Jurkat, Clone E6-1 (cell line): ENCODE measurements around the gene PFKFB3.
"Not testable (repeated sequence)": the region's sequence is repeated elsewhere in the genome, so short reads cannot be mapped to it uniquely, and the experiment has no call there.

ENCODE experiments used
- DNase-seq: peaks from one replicate; pipeline ENCODE4 v3.0.0-alpha.2; 2011; ENCODE audit warnings: low read depth, low spot score
- H3K4me3 ChIP-seq: 2 replicates; pipeline ENCODE4 v1.5.1; 2011; ENCODE audit warnings: mild to moderate bottlenecking, low read length, control low read depth, moderate library complexity

Gene PFKFB3

DNA sequence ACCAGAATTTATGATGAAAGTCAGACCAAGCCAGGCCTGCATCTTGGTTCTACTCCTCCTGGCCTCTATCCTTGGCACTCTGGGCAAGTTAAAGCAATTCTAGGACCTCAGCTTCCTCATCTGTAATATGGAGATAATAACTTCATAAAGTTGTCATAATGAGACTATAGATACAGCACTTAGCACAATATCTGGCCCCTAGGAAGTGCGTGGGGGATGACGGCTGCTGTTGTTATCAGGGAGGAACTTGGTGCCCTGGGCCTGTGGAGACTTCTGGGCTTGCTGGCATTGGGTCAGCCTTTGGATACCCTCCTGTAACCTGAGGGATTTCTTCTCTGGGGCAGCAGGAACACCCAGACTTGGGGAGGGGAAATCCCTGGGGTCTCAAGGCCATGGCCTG is 27.6 kb downstream of the PFKFB3 start:
- no peak for DNase-seq
- no peak overlapping the region for H3K4me3 ChIP-seq

DNA sequence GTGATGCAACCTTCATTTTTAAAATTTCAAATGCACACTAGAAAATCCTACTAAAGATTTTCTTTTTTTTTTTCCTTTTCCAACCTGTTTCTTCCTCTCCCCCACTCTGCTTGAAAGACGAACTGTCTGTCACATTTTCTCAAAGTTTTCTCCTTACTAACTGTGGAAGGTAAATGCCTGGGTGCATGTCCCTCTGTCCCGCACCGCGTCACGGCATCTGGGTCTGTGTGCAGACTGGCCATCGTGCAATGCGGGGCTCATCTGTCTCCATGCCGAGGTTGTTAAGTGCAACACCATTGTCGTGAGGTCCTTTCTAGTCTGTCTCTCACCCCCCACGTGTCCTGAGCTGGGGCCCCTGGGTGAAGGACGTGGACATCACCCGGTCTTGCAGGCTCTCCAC is 28.4 kb downstream of the PFKFB3 start:
- H3K4me3 ChIP-seq: no peak overlapping the region
- DNase-seq: no peak

DNA sequence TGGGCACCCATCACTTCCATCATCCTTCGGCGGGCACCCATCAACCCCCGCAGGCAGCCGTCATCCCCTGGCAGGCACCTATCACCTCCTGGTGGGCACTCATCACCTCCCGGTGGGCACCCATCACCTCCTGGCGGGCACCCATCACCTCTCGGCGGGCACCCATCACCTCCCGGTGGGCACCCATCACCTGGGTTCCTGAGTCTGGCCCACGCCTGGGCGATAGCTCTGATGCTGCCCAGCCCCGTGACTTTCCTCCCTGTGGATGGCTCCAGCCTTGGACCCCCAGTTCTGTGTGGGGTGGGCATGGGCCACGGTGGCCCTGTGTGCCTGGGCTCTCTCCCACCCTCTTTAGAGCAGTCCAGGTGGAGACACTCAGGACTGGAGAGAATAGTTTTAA is 29.0 kb downstream of the PFKFB3 start:
- H3K4me3 ChIP-seq: no peak overlapping the region
- no peak for DNase-seq

DNA sequence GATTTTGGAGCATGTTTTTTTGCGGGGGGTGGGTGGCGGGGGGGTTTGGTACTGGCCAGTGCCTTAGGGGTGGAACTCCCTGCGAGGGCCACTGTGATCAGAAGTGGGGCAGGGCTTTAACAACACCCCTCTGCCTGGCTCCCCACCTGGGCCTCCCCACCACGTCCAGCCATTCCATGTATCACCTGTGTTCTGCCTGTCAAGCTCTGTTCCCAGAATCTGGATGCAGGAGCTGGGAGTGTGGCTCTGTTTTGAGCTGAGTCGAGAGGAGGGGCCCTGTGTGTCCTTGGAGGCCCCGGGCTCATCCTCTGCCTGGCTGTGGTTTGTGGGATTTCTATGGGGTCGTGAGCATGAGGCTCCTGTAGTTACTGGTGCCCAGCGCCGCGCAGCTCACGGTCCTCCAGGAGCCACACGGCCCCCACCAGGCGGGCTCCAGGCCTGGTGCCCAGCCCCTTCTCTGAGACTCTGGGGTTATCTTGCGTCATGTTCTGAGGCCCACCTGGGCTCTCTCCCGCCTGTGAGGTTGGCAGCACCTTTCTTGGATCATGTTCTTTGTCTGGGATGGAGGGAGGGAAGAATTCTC is 29.6 kb downstream of the PFKFB3 start:
- DNase-seq: no peak
- H3K4me3 ChIP-seq: no peak overlapping the region

DNA sequence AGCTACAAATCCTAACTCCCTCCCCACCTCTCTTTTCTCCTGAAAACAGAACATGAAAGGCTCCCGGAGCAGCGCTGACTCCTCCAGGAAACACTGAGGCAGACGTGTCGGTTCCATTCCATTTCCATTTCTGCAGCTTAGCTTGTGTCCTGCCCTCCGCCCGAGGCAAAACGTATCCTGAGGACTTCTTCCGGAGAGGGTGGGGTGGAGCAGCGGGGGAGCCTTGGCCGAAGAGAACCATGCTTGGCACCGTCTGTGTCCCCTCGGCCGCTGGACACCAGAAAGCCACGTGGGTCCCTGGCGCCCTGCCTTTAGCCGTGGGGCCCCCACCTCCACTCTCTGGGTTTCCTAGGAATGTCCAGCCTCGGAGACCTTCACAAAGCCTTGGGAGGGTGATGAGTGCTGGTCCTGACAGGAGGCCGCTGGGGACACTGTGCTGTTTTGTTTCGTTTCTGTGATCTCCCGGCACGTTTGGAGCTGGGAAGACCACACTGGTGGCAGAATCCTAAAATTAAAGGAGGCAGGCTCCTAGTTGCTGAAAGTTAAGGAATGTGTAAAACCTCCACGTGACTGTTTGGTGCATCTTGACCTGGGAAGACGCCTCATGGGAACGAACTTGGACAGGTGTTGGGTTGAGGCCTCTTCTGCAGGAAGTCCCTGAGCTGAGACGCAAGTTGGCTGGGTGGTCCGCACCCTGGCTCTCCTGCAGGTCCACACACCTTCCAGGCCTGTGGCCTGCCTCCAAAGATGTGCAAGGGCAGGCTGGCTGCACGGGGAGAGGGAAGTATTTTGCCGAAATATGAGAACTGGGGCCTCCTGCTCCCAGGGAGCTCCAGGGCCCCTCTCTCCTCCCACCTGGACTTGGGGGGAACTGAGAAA is 30.4 kb downstream of the PFKFB3 start:
- DNase-seq: no peak
- H3K4me3 ChIP-seq: no peak overlapping the region

DNA sequence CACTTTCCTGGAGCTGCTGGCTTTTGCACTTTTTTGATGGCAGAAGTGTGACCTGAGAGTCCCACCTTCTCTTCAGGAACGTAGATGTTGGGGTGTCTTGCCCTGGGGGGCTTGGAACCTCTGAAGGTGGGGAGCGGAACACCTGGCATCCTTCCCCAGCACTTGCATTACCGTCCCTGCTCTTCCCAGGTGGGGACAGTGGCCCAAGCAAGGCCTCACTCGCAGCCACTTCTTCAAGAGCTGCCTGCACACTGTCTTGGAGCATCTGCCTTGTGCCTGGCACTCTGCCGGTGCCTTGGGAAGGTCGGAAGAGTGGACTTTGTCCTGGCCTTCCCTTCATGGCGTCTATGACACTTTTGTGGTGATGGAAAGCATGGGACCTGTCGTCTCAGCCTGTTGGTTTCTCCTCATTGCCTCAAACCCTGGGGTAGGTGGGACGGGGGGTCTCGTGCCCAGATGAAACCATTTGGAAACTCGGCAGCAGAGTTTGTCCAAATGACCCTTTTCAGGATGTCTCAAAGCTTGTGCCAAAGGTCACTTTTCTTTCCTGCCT is 31.1 kb downstream of the PFKFB3 start:
- DNase-seq: no peak
- H3K4me3 ChIP-seq: no peak overlapping the region

DNA sequence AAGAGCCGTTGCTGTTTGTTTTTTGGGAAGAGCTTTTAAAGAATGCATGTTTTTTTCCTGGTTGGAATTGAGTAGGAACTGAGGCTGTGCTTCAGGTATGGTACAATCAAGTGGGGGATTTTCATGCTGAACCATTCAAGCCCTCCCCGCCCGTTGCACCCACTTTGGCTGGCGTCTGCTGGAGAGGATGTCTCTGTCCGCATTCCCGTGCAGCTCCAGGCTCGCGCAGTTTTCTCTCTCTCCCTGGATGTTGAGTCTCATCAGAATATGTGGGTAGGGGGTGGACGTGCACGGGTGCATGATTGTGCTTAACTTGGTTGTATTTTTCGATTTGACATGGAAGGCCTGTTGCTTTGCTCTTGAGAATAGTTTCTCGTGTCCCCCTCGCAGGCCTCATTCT is 31.6 kb downstream of the PFKFB3 start:
- no peak for DNase-seq
- H3K4me3 ChIP-seq: no peak overlapping the region

DNA sequence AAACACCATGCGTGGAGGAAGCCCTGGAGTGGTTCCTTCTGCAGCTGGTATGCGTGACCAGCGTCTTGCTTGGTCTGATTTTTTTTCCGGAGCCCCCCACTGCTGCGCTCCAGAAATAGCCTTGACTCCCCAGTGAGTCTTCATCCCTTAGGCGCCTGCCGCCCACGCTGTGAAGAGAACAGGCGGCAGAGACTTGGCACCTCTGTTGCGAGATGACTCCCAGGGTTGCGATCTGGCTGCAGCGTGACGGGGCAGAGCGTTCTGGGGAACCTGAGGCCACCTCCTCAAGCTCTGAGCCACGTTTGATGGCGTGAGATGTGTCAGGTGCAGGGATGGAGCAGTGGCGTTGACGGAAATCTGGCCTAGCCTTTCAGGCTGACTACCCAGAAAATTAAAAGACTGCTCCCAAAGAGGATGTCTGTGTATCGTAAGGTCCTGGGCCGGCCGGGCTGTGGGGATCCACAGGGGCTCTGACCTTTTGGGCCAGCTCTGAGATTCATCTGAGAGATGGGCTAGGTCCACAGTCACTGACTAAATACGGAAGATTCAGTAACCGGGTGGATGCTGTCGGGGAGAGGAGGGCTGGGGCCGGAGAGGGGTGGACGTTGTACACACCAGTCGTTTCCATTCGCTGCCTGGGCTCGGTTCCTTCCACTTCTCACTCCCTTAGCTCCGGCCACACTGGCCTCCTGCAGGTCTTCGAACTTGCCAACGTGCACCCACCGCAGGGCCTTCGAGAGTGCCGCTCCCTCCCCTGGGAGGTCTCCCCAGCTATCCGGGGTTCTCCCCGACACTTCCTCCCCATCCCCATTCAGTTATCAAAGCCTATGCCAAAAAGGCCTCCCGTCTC is 33.8 kb downstream of the PFKFB3 start:
- no peak for DNase-seq
- no peak overlapping the region for H3K4me3 ChIP-seq

DNA sequence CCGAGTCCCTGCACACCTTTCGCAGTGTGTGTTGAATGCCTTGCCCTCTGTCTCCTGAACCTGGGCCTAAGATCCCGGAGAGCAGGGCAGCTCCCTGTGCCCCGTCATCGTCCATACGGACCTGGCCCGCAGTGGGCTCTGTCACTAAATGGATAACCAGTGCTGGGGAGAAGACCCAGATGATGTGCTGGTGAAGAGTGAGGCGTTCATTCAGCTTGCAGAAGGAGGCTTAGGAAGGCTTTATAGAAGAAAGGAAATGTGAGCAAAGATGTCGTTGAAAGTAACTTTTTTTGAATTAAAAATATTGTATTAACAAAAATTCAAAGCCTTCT is 34.4 kb downstream of the PFKFB3 start:
- H3K4me3 ChIP-seq: no peak overlapping the region
- no peak for DNase-seq

DNA sequence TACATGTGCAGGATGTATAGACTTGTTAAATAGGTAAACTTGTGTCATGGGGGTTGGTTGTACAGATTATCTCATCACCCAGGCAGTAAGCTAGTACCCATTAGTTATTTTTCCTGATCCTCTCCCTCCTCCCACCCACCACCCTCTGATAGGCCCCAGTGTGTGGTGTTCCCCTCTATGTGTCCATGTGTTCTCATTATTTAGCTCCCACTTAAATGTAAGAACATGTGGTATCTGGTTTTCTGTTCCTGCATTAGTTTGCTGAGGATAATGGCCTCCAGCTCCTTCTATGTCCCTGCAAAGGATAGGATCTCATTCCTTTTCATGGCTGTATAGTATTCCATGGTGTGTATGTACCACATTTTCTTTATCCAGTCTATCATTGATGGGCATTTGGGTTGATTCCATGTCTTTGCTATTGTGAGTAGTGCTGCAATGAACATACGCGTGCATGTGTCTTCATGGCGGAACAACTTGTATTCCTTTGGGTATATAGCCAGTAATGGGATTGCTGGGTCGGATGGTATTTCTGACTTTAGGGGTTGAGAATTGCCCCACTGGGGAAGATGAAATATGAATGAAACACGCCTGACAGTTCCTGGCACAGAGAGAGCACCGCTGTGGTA is 36.0 kb downstream of the PFKFB3 start:
- not testable (repeated sequence) for H3K4me3 ChIP-seq, DNase-seq

DNA sequence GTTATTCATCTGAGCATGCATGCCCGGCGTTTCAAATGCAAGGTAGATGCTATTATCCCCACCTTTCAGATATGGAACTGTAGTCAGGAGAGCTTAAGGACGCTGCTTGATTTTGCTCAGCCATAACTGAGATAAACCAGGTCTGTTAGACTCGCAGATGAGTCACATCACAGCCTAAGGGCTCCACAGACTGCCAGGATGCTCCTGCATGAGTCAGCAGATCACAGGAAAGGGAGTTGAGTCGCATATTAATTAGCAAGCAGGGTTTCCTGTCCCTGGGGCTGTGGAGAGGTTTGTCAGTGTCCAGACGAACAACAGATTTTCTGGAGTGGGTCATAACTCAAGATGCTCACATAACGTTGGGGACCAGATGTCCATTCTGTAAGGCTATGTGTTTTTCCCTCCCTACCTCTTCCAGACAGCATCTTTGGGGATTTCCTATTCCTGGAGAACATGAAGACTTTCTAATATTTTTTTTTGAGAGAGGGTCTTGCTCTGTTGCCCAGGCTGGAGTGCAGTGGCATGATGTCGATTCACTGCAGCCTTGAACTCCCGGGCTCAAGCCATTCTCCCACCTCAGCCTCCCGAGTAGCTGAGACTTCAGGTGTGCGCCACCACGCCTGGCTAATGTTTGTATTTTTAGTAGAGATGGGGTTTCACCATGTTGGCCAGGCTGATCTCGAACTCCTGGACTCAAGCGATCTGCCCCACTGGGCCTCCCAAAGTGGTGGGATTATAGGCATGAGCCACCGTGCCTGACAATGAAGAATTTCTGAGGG is 36.7 kb downstream of the PFKFB3 start:
- DNase-seq: peak; percentile 40
- H3K4me3 ChIP-seq: no peak overlapping the region

DNA sequence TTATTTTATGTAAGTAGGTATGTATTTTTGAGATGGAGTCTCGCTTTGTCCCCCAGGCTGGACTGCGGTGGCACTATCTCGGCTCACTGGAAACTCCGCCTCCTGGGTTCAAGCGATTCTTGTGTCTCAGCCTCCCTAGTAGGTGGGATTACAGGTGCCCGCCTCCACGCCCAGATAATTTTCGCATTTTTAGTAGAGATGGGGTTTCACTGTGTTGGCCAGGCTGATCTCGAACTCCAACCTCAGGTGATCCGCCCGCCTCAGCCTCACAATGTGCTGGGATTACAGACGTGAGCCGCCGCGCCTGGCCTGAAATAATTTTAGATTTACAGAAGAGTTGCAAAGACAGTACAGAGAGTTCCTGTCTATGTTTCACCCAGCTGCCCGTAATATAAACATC is 37.5 kb downstream of the PFKFB3 start:
- H3K4me3 ChIP-seq: no peak overlapping the region
- DNase-seq: no peak

DNA sequence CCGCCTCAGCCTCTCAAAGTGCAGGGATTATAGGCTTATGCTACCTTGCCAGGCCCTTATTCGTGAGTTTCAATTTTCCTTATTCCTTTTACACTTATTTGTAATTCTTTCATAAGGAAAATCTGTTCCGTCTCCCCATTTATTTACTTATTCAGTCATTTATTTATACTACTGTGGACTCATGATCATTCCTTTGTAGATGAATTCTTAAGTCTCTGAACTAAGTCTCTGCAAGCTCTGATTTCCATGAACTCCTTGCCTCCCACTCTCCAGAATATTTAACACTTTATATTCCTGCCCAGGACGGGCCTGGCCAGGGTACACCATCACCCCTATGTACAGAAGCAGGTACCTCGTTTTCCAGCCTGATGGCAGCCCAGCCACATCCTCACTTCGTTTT is 39.4 kb downstream of the PFKFB3 start:
- no peak for DNase-seq
- no peak overlapping the region for H3K4me3 ChIP-seq

DNA sequence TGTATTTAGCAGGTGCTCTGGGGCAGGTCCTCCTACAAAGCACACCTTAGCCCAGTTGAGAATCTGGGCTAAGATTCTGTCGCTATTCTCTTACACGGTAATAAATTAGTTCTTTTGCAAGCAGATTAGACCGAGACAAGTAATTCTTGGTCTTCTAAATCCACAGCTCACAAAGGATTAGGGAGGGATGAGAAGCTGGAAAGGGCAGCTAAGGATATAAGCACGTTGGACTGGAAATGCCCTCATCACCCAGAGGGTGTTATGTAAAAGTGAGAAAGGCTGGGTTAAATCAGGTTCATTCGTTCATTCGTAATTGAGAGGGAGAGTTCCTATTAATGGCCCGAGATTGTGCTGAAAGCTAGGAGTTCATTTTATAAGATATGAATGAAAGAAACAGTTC is 41.8 kb downstream of the PFKFB3 start:
- H3K4me3 ChIP-seq: no peak overlapping the region
- DNase-seq: no peak

DNA sequence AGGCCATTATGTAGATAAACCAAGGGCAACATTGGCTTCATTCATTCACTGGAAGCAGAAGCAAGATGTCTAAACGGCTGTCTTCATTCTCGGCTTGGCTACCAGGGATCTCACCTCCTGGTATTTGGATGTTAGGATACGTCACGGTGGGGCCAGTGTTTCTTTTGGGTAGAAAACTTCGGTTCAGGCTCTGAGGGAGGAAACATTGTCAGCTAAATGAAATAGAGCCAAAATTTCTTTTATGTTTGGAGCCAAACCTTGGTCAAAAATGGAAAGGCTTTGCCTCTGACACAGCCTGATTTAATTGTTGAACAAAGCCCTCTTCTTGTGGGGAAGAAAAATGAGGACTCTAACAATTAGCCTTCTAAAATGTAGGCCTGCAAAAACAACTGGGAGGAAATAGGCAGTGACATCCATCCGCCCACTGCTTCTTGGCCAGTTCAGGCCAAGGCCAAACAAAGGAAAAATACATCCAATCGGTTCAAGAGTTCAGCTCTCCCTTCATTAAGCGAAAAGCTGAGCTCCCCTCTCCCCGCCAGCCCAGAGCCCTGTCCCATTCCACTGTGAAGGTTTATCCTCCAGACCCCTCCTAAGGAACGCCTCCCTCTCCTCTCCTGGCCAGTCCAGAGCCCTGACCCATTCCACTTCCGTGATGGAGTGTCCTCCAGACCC is 44.4 kb downstream of the PFKFB3 start:
- no peak for DNase-seq
- H3K4me3 ChIP-seq: no peak overlapping the region

DNA sequence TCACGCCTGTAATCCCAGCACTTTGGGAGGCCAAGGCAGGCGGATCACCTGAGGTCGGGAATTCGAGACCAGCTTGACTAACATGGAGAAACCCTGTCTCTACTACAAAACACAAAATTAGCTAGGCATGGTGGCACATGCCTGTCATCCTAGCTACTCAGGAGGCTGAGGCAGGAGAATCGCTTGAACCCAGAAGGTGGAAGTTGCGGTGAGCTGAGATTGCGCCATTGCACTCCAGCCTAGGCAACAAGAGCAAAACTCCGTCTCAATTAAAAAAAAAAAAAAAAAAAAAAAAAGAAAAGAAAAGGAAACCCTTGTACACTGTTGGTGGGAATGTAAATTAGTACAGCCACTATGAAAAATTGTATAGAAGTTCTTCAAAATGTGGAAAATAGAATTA is 46.2 kb downstream of the PFKFB3 start:
- not testable (repeated sequence) for H3K4me3 ChIP-seq, DNase-seq

DNA sequence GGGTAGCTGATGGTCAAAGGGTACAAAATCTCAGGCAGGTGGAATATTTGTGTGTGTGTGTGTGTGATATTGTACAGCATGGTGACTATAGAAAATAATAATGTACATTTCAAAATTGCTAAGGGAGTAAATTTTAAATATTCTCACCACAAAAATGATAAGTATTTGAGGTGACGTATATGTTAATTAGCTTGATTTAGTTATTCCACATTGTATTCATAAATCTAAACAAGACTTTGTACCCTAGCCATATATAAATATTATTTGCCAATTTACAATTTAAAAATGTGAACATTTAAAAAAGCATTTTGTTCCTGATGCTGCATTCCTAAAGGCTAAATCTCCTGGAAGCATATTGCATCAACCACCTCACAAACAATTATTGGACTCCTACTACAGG is 47.0 kb downstream of the PFKFB3 start:
- H3K4me3 ChIP-seq: no peak overlapping the region
- no peak for DNase-seq

DNA sequence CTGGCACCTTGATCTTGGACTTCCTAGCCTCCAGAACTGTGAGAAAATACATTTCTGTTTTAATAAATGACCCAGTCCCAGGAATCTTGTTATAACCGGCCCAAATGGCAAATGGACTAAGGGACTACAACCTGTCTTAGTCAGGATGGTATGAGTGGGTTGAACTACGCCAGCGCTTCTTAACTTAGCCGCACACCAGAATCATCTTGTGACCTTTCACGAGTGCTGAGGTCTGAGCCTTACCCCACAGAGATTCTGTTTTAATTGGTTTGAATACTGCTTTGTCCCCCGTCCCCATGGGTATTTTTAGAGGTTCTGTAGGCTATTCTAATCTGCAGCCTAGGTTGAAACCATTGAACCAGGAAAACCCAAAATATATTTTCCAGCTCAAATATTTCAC is 48.0 kb downstream of the PFKFB3 start:
- H3K4me3 ChIP-seq: no peak overlapping the region
- no peak for DNase-seq
